HK-2 (cell line): ENCODE results near the gene PHACTR1.
"Not testable (repeated sequence)": the region's sequence is repeated elsewhere in the genome, so short reads cannot be mapped to it uniquely, and the experiment has no call there.

Experiments
- DNase-seq: peaks from one replicate; pipeline ENCODE4 v3.0.0-alpha.2; 2018; ENCODE audit not compliant: unreplicated experiment

PHACTR1 gene

DNA sequence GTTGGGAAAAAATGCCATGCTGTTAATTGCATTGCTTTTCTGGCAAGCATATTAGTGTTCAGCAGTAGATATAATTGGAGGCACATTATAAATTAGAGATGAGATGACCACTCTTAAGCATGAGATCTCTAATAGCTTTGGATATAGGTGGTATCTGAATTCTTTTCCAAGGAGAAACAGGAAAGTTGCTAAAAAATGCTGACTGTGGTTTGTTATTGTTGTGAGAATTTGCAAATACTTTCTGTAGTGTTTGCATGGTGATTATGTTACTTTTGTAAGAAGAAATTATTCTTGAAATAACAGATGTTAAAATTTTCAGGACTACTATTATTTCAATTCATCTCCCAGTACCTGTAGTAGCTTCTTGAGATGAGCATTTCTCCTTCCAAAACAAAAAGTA lies 386.6 kb downstream of the PHACTR1 start:
- no peak for DNase-seq

DNA sequence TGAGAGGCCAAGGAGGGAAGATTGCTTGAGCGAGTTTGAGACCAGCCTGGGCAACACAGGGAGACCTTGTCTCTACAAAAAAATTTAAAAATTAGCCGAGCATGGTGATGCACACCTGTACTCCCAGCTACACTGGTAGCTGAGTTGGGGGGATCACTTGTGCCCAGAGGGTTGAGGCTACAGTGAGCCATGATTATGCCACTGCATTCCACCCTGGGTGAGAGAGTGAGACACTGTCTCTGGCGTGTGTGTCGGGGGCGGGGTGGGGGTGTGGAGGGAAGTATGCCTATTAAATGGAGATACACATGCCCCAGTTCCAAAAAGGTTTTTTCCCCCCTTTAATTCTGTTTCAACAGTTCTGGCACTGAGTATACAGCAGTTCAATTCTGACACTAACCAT lies 388.6 kb downstream of the PHACTR1 start:
- DNase-seq = no peak

DNA sequence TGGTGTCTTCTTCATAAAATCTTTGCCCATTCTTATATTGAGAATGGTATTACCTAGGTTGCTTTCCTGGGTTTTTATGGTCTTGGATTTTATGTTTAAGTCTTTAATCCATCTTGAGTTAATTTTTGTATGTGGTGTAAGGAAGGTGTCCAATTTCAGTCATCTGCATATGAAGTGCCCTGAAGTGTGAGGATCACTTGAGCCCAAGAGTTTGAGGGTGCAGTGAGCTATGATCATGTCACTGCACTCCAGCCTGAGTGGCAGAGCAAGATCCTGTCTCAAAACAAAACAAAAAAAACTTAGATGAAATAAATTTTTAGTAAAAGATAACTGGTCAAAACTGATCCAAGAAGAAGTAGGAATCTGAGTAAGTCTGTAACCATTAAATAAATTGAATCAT lies 396.4 kb downstream of the PHACTR1 start:
- no peak for DNase-seq

DNA sequence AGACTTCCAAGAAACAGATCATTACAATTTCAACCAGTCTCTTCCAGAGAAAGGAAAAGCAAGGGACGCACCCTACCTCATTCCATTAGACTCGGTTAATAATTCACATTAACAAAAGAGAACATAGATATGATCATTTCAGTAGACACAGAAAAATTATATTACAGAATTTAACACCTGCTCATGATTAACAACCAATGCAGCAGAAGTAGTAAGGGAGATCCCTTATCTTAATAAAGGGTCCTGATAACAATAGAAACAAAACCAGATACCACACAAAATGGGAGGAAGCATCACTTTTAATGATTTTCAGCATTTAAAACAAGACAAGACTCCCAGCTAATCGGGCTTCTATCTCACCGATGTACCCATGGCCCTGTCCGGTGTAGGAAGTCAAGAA lies 396.8 kb downstream of the PHACTR1 start:
- DNase-seq = no peak

DNA sequence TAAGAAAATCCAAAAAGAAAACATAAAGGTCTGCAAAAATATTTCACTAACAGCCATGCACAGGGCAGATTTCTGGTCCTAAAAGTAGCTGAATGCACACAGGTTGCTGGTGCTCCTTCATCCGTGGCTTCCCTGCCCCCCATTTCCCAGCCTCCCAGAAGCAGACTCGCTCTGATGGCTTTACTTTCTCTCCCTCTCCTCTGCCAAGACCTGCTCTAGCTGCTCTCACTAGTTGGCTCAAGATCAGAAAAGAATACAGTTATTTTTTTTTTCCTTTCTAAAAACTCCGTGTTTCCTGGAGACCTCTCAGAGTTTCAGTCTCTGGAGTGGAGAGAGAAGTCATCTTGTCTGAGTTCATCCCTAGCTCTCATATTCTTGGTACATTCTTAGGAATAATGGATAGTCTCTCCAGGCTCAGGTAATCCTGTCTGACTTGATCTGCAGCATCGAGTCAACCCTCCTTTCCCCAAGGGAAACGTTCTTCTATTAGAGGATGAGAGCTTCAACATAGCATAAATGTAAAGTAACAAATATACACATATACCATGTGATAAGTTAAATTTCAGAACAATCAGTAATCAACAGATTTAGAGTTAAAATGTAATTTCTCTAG lies 397.5 kb downstream of the PHACTR1 start:
- no peak for DNase-seq

DNA sequence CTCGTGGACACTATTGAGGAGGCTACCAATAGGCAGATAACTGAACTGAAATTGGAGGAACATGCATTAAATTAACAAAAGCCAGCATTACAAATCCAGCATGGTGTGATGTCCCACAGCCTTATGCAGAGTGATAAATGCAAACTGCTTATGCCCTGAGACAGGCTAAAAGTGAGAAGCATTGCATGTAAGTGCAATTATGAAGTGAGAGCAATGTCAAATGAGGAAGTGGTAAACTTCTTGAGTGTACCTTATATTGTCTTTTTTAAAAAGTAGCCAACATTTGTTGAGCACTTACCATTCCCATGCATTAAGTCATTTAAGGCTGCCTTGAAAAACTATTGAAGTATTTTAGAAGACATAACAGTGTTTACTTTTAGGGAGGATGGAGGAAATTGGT lies 399.6 kb downstream of the PHACTR1 start:
- DNase-seq = no peak

DNA sequence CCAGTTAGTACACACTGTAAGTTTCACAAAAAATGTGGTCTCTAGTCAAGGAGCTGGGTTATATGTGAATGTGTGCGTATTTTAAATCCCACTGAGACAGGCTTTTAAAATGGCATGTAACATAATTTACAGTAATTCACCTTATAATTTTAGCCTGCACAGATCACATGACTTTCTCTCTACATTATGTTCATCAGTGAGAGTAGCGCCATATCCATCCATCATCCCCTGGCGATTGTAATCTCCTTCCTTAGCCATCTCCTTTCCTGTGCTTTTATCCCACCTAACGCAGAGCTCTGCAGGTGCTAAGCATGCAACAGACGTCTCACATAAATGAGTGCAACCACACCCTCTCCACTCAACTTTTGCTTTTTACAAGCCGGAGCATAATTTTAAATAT lies 401.0 kb downstream of the PHACTR1 start:
- DNase-seq = no peak

DNA sequence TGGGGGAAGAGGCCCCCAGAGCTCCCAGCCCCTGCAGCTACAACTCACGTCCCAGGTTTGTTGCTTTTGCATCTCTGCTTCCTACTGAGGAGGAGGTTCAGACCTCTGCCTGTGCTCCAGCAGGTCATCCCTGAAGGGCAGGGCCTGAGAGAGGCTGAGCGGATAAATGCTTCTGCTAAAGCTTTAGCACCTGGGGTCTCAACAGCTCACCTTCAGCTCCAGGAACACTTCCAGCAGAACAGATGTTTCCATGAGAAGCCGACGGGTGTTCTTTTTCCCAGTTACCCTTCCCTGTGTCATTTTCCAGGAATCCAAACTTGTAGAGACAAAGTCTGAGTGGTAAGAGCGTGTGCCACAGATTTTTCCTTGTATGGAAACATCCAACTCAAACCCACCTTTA lies 403.0 kb downstream of the PHACTR1 start:
- DNase-seq = no peak

DNA sequence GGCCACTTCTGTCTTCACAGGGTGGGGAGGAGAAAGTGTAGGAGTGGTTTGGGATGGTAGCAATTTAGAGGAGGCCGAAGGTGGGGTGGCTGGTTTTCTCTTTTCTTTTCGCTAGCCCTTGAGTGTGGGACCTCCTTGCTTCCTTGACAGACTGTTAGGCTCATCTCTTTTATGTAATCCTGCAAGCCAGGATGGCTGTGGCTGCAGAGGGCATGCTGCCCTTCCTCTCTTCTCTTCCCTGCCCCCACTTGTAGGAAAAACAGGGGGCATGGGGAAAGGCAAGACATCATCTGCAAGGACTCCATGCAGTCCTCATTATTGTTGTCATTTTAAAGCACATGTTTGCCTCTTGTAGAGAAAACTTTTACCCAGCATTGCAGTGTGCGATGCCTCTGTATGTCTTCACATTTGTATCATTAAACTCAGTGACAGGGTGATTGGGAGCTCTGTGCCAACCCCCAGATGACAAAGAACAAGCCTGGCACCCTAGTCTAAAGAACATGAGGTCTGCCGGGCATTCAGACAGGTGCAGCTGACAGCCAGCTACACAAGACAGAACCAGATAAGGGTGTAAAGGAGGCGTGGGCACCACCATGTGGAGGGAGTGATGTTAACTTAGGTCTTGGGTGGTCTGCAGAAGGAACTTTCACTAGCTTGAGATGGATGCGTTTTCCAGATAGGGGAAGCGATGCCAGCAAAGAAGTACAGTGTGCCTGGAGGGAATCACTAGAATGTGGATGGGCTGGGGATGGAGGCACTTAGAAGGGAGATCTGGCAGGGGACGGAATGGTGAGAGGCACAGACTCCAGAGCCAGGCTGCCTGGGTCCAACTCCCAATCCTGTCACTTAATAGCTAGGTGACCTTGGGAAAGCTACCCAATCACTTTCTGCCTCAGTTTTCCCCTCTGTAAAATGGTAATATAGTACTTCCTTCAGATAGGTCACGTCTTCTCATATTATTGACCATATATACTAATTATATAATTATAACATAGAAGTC lies 404.2 kb downstream of the PHACTR1 start:
- no peak for DNase-seq

DNA sequence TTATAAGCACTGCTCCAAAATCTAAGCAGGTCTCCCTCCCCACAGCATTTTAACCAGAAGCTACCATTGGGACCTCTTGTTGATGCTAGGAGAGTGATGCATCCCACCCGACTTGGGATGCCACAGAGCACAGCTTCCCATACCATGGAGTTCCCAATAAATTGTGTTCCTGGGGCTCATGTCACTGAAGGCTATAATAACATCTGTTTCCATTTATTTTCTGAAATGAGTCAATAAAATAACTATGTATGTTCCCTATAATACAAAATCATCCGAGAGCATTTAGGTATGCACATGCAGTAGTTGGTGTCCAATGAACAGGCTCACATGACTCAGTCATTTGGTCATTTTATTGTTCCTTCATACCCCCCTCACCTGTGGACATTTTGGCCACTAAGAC lies 407.6 kb downstream of the PHACTR1 start:
- DNase-seq = no peak

DNA sequence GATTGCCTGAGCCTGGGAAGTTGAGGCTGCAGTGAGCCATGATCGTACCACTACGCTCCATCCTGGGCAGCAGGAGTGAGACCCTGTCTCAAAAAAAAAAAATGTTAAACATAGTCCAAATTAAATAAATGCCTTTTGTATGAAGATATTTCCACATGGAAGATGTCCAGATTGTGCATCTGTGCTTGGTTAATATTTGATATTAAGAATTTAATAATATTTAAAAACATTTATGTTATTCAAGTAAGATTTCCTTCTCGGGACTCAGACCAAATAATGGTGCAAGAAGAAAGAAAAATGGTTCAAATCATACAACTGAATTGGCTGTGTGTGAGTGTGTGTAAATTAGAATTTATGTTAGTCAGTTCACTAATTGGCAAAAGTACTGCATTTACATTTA lies 409.3 kb downstream of the PHACTR1 start:
- DNase-seq = no peak

DNA sequence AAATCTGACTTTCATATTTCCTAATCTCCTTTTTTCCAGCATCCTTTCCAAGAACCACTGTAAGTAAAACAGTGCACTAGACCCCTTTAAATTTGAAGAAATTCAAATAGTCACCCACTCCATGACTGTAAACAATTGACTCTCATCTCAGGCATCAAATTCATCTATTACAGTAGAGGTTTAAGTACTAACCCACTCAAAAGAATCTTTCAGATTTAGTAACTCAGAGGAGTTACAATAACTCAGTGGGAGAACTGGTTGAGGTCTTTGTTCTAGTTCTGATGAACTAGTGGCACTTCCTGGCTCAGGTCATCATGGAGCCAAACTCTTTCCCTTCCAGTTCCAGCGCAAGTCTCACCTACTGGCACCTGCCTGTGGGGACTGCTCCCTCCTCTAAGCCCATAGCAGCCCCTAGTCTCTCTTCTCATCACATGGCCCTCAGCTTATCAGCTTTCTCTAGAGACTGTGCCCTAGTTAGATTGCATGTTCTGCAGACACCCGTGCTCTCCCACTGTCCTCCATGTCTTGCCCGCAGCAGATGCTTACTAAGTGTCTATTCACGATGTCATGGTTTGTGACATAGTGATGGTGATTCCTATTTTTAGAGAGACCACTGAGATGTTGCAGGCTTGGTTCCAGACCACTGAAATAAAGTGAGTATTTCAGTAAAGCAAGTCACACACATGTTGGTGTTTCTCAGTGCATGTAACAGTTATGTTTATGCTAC lies 415.5 kb downstream of the PHACTR1 start:
- DNase-seq = no peak

DNA sequence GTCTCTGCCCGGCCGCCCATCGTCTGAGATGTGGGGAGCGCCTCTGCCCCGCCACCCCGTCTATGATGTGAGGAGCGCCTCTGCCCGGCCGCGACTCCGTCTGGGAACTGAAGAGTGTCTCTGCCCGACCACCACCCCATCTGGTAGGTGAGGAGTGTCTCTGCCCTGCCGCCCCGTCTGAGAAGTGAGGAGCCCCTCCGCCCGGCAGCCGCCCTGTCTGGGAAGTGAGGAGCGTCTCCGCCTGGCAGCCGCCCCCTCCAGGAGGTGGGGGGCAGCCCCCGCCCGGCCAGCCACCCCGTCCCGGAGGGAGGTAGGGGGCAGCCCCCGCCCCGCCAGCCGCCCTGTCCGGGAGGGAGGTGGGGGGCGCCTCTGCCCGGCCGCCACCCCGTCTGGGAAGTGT lies 417.3 kb downstream of the PHACTR1 start:
- not testable (repeated sequence) for DNase-seq

DNA sequence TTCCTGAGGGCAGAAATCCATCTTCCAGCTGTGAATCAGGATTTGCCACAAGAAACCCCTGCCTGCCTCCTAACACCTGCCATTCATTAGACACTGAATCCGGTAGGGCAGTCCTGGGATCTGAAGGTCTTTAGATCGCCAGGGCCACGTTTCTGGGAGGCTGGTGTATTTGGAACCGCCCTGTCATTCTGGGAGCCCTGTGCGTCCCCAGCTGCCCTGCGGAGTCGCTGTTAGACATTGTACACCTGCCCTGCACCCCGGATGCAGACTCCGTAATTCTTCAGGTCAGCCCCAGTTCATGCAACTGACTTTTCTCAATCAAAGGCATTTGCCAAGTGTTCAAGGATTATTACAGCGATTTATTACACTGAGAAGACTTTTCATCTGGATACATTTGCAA lies 418.6 kb downstream of the PHACTR1 start:
- DNase-seq = no peak

DNA sequence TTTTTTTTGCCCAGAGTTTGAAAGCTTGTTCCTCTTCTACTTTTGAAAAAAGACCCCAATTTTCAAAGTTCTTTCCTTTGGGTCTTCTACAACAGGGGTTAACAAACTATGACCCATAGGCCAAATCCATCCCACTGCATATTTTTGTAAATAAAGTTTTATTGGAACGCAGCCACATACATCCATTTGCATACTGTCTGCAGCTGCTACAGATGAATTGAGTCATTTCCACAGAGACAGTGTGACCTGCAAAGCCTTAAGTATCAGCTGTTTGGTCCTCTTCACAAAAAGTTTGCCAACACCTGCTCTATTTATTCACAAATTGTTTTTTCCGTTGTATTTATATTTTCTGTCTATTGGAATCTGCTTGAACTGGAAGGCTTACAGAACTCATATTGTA lies 422.6 kb downstream of the PHACTR1 start:
- no peak for DNase-seq

DNA sequence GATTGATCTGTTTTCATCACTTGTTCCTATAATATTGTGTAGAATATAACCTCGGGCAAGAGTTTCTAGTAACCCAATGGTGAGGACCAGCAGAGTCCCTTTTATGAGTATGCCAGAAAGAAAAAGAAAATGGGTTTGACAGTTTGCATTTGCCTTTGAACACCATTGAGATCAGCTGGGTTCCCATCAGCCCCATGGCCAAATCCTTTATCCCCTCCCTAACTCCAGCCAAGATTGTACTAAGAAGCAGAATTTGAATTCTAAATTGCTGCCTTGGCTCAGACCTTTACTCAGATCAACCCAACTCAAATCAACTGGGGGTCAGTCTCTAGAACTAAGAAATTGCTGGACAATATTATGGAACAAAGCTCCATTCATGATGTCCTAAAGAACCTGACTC lies 424.4 kb downstream of the PHACTR1 start:
- no peak for DNase-seq

DNA sequence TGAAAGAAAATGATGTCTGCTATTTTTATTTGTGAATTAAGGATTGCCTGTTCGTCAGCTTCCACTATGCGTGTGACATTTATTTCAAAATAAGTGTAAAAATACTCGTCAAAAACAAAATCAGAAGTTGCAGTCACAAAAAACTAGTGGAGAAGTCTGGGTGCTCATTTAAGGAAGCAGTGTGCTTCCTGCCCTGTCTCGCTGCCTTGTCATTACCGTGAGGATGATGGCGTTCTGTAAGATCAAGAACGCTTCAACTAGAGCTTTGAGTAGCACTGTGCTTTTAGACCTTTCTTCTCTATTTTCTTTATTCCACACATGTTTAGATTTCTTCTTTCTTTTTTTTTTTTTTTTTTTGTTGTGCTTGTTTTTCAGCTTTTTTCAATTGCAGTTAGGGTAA lies 424.8 kb downstream of the PHACTR1 start:
- no peak for DNase-seq

DNA sequence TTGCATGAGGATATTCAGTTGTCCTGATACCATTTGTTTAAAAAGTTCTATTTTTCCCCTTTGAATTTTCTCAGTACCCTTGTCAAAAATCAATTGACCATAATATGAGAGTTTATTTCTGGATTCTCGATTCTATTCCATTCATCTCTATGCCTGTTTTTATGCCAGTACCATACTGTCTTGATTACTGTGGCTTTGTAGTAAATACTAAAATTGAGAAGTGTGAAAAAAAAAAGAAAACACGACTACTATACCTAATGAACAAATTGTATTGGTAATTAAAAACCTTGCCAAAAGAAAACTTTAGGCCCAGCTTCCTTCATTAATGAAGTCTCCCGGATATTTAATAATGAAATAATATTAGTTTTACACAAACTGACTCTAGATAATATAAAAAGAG lies 426.0 kb downstream of the PHACTR1 start:
- DNase-seq = no peak

DNA sequence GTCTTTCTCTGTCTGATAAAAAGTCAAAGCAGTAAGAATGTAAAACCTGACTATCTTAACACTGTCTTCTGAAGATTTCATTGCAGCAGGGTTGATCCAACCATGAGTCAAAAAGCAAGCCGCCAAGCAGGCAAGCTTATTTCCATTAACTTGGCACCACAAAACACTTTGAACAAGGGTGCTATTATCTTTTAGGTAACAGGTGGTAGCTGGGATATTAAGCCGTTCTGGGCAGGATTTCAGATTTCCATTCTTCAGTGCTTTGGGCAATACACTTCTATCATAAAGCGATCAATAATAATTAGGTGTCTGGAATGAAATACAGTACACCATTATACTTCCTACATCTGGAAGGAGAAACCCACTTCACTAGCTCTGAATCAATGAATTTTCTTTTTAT lies 429.9 kb downstream of the PHACTR1 start:
- no peak for DNase-seq

DNA sequence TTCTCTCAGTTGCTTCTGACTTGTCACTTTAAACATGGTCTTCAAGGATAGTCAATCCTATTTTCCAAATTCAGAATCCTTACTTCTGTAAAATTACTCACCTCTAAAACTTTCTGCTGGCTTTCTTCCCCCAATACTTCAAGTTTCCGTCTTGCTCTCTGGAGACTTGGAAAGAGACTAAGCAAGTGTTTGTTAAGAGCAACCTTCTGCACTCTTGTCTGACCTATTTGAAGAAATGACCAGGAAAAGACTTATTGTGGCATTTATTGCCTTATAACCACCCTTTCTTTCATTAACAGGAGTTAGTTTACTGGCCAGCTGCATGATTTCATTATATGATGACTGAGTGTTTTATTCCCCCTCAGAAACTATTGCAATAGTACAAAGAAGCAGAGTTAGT lies 430.8 kb downstream of the PHACTR1 start:
- no peak for DNase-seq

DNA sequence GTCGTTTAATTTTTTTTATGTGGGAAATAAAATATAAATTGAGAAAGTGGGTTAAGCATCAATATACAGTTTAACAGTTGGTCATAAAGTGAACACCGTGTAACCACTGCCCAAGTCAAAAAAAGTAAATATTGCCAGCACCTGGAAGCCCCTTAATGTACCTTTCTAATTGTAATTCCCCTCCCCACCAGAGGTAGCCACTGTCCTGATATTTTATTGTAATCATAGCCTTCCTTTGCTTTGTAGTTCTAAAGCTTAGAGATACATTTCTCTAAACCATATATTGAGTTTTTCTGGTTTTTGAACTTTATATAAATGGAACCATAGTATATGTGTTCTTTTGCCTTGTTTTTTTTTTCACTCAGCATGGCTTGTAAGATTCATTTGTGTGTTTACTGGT lies 431.2 kb downstream of the PHACTR1 start:
- DNase-seq = no peak

DNA sequence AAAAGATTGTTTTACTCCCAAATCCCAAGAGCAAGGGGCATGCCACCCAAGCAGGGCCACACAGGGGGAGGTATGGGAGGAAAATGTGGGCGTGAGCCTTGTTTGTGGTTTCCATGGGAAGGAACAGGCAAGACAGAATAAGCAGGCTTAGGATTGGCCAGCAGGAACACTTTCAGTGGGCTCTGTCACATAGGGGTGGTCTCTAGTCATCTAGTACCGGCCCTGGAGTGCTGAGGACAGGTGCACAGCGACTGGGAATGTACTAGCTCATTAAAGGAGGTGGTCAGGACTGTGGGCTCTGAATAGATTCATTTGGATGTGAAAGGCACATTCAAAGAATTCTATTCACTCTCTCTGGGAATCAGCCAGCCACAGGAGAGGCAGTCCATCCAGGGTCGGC lies 436.2 kb downstream of the PHACTR1 start:
- no peak for DNase-seq

DNA sequence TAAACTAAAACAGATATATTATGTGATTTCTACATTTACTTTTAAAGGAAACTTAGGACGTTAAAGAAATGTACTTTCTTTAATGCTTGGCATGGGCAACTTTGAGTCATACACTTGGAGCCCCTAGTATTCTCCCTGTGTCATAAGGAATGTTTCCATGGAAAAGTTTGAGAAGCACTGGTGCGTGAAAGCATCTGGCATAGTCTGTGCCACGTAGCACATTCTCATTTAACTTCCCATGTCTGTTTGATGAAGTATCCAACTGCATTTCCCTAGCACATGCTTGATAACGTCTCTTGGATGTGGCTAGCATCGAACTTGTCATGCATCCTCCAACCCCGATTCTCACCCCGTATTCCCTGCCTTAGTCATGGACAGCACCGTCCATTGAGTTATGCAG lies 439.8 kb downstream of the PHACTR1 start:
- DNase-seq = no peak
